ENCODE data around the gene ELAVL1. TPM values are rescaled to one million over a fixed set of nuclear protein-coding genes. Genes with fewer than 3 reads are reported as not detected.

ELAVL1 gene
- total and polyA plus RNA-seq, 9 of the 15 experiments (the other 6 are each of a cell fraction or from before 2014, with no cell fraction given): 4.3 to 172 (median 69.2) TPM

DNA sequence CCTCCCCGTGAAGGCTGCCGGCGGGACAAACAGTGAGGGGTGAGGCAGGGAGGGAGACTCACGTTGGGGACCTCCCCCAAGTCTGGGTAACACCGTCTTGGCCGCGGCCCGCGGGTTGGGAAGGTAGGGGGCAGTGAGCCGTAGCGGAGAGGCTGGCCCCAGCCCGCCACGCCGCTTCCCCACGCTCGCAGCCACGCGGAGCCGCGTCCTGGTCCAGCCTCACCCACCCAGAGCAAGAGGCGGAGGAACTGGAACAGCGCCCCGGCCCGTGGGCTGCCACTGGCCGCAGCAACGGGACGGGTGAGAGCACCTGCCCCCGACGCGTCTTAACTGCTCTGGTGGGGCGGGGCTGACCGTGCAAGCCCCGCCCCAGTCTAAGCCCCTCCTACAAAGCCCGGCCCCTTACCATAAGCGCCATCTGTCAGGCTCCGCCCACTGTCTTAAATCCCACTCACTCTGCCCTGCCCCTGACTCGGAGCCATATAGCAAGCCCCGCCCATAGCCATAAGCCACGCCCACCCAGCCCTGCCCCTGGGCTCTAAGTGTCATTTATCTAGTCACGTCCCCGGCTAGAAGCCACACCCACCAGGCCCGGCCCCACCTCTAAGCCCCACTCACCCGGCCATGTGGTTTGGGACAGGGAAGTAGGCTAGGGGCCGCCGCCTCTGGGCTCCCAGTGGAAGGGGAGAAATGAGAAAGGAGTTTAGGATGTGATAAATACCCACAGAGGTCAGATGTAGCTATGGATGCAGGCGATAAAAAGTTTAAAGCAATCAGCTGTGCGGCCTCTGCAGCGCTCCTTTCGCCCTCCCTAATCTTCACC lies 45.0 kb upstream of the ELAVL1 start (continued):
- TF ChIP-seq CHD7 (IDR thresholded peaks at IDR 0.05; ENCODE audit: low read depth, low read length) (no peak), ZBTB11 (CRISPR knock-in tag; IDR thresholded peaks at IDR 0.05) (no peak), CLOCK (CRISPR knock-in tag; IDR thresholded peaks at IDR 0.05; ENCODE audit: borderline replicate concordance) (no peak), KLF16 (IDR thresholded peaks at IDR 0.05) (no peak), ZNF324 (CRISPR knock-in tag; IDR thresholded peaks at IDR 0.05) (no peak)
- TF ChIP-seq, protein P1, sequence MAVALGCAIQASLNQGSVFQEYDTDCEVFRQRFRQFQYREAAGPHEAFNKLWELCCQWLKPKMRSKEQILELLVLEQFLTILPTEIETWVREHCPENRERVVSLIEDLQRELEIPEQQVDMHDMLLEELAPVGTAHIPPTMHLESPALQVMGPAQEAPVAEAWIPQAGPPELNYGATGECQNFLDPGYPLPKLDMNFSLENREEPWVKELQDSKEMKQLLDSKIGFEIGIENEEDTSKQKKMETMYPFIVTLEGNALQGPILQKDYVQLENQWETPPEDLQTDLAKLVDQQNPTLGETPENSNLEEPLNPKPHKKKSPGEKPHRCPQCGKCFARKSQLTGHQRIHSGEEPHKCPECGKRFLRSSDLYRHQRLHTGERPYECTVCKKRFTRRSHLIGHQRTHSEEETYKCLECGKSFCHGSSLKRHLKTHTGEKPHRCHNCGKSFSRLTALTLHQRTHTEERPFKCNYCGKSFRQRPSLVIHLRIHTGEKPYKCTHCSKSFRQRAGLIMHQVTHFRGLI (CRISPR knock-in tag; IDR thresholded peaks at IDR 0.05): no peak
